Measurements from ENCODE around the gene LGI4.

DNA sequence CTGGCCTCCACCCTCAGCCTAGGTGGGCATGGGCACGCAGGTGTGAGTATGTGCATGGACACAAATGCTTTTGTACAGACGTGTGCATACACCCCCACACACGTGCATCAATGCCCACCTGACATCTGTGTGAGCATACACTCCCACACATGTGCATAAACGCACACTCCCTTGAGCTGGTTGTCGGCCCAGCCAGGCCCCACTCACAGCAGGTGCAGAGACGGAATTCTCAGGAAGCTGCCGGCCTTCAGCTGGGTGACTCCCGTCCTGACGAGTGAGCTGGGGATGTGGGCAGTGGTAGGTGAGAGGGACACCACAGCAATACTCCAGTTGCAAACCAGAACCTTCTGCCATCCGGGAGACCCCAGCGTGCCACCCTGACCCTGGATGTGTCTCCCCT, 1.0 kb downstream of the LGI4 start:
- TF ChIP-seq, protein P1, sequence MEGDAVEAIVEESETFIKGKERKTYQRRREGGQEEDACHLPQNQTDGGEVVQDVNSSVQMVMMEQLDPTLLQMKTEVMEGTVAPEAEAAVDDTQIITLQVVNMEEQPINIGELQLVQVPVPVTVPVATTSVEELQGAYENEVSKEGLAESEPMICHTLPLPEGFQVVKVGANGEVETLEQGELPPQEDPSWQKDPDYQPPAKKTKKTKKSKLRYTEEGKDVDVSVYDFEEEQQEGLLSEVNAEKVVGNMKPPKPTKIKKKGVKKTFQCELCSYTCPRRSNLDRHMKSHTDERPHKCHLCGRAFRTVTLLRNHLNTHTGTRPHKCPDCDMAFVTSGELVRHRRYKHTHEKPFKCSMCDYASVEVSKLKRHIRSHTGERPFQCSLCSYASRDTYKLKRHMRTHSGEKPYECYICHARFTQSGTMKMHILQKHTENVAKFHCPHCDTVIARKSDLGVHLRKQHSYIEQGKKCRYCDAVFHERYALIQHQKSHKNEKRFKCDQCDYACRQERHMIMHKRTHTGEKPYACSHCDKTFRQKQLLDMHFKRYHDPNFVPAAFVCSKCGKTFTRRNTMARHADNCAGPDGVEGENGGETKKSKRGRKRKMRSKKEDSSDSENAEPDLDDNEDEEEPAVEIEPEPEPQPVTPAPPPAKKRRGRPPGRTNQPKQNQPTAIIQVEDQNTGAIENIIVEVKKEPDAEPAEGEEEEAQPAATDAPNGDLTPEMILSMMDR (IDR thresholded peaks at IDR 0.05): no peak
- TF ChIP-seq POLR2A (IDR thresholded peaks at IDR 0.05): no peak
